Measurements from ENCODE around the gene LAIR2.
"Not testable (repeated sequence)": the region's sequence is repeated elsewhere in the genome, so short reads cannot be mapped to it uniquely, and the experiment has no call there.

LAIR2 gene

GRCh38 chr19:54463531-54464043 lies 39.0 kb upstream of the LAIR2 start, which contains the start of gene LENG9:
TSS of gene LENG9 (minus strand) at chr19:54463778. CDS start at chr19:54463526, 252 bp downstream.
- Histone ChIP-seq H3K4me3 (ENCODE audit: low read depth in 1 of 2, low read length in 1 of 2) (peak within 1 kb of the TSS; percentile 66 to 72), H3K36me3 (peaks cover 40% of the 10 kb centered on the region), H3K9me3 (no peaks in the 10 kb centered on the region), H3K27me3 (peaks cover 59% of the 10 kb centered on the region), H3K4me1 (ENCODE audit: control insufficient read depth in 1 of 2, insufficient read depth in 1 of 2, low read depth in 1 of 2, low read length in 1 of 2) (peaks cover 28 to 32% of the 10 kb centered on the region in 2 experiments), H3K27ac (peak within 1 kb of the TSS; percentile 66)
- no peak for TF ChIP-seq CTCF (IDR thresholded peaks at IDR 0.05)

GRCh38 chr19:54464044-54464629 lies 38.5 kb upstream of the LAIR2 start:
- Histone ChIP-seq H3K4me1 (ENCODE audit: control insufficient read depth in 1 of 2, insufficient read depth in 1 of 2, low read depth in 1 of 2, low read length in 1 of 2) (peaks cover 28 to 32% of the 10 kb centered on the region in 2 experiments), H3K9me3 (no peaks in the 10 kb centered on the region), H3K27ac (peak overlapping the region; percentile 66), H3K4me3 (ENCODE audit: low read depth in 1 of 2, low read length in 1 of 2) (peak overlapping the region; percentile 66 to 72), H3K36me3 (peaks cover 34% of the 10 kb centered on the region), H3K27me3 (peaks cover 65% of the 10 kb centered on the region)
- TF ChIP-seq CTCF (IDR thresholded peaks at IDR 0.05), result no peak

GRCh38 chr19:54464630-54465425 lies 37.8 kb upstream of the LAIR2 start:
- H3K27me3 ChIP-seq, result peaks cover 72% of the 10 kb centered on the region
- peaks cover 28% of the 10 kb centered on the region for H3K36me3 ChIP-seq
- no peak for TF ChIP-seq CTCF (IDR thresholded peaks at IDR 0.05)
- no peaks in the 10 kb centered on the region for H3K9me3 ChIP-seq
- H3K27ac ChIP-seq, result peak overlapping the region; percentile 66
- peaks cover 28 to 32% of the 10 kb centered on the region in 2 experiments for H3K4me1 ChIP-seq (ENCODE audit: control insufficient read depth in 1 of 2, insufficient read depth in 1 of 2, low read depth in 1 of 2, low read length in 1 of 2)
- H3K4me3 ChIP-seq (ENCODE audit: low read depth in 1 of 2, low read length in 1 of 2), result peak overlapping the region; percentile 66 to 72

GRCh38 chr19:54465426-54466109 lies 37.1 kb upstream of the LAIR2 start:
- Histone ChIP-seq H3K36me3 (peaks cover 20% of the 10 kb centered on the region), H3K27ac (no peak overlapping the region), H3K9me3 (no peaks in the 10 kb centered on the region), H3K4me1 (ENCODE audit: control insufficient read depth in 1 of 2, insufficient read depth in 1 of 2, low read depth in 1 of 2, low read length in 1 of 2) (peaks cover 28 to 32% of the 10 kb centered on the region in 2 experiments), H3K27me3 (peaks cover 79% of the 10 kb centered on the region), H3K4me3 (ENCODE audit: low read depth in 1 of 2, low read length in 1 of 2) (peak overlapping the region in 1 of 2 experiments; percentile 66)
- no peak for TF ChIP-seq CTCF (IDR thresholded peaks at IDR 0.05)

GRCh38 chr19:54466110-54466480 lies 36.5 kb upstream of the LAIR2 start:
- Histone ChIP-seq H3K36me3 (peaks cover 15% of the 10 kb centered on the region), H3K27me3 (peaks cover 84% of the 10 kb centered on the region), H3K4me1 (ENCODE audit: control insufficient read depth in 1 of 2, insufficient read depth in 1 of 2, low read depth in 1 of 2, low read length in 1 of 2) (peaks cover 28 to 32% of the 10 kb centered on the region in 2 experiments)
- not testable (repeated sequence) for H3K27ac ChIP-seq; H3K4me3 ChIP-seq (ENCODE audit: low read depth in 1 of 2, low read length in 1 of 2); H3K9me3 ChIP-seq

All from neutrophil (primary cell).